ENCODE results near the gene ATF3. TPM values are rescaled to one million over a fixed set of nuclear protein-coding genes. Genes with fewer than 3 reads are reported as not detected.

The ATF3 gene
- total RNA-seq, 2 donors from 2014 or later: 10.7 to 160 TPM

DNA sequence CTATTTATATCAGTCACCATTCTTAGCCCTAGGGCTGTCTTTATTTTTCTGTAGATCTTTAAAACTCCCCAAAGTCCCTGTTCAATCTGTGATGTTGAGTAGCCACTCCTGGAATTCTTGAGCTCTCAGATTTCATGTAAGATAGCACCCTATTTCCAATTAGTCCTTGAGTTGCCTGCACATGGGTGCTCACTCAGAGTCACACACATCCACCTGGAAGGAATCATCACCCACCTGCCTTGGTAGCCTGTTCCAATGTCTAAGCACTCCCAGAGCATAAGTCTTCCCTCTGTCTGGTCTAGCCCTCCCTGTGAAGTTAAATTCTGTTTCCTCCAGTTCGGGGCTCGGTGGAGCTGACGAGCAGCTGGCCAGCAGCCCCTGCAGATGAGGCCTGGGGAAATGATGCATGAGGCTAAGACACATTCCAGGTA lies 14.7 kb upstream of the ATF3 start:
- TF ChIP-seq CTCF (IDR thresholded peaks at IDR 0.05): no peak
- Histone ChIP-seq H3K9me3 (no peaks in the 10 kb centered on the region), H3K4me1 (ENCODE audit: control insufficient read depth in 1 of 2, low read depth in 2 of 2) (peaks cover 3 to 13% of the 10 kb centered on the region in 2 donors), H3K27ac (no peak overlapping the region), H3K4me3 (no peak overlapping the region), H3K36me3 (no peaks in the 10 kb centered on the region), H3K27me3 (replicated peaks; ENCODE audit: insufficient read depth) (no peaks in the 10 kb centered on the region)
- ATAC-seq (ENCODE audit: insufficient number of reproducible peaks, low FRiP score, low read depth) (no peak), DNase-seq (ENCODE audit: low spot score) (no peak)

- Histone ChIP-seq H3K27ac (no peak overlapping the region), H3K36me3 (no peaks in the 10 kb centered on the region), H3K4me3 (no peak overlapping the region), H3K27me3 (replicated peaks; ENCODE audit: insufficient read depth) (no peaks in the 10 kb centered on the region), H3K4me1 (ENCODE audit: control insufficient read depth in 1 of 2, low read depth in 2 of 2) (peaks cover 3 to 13% of the 10 kb centered on the region in 2 donors), H3K9me3 (no peaks in the 10 kb centered on the region)
- TF ChIP-seq CTCF (IDR thresholded peaks at IDR 0.05): no peak
- ATAC-seq (ENCODE audit: insufficient number of reproducible peaks, low FRiP score, low read depth) (no peak), DNase-seq (ENCODE audit: low spot score) (no peak)
Measured at GRCh38 chr1:212594640-212595039, 13.9 kb upstream of the ATF3 start.

DNA sequence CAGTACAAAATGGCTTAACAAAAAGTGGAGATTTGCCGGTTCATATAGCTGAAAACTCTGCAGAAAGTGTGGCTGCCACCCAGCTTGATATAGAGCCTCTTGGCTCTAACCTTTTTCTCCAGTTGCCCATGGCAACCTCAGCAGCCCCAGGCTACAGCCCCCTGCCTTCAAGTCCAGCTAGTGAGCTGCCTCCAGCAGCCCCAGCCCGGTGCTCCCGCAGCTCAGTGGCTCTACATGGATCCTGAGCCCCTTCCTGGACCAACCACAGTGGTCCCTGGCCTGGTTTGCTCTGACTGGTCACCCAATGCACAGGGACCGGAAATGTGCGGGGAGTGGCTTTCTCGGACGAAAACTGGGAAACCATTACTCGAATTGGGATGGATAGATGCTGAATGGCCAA lies 13.3 kb upstream of the ATF3 start:
- no peak for TF ChIP-seq CTCF (IDR thresholded peaks at IDR 0.05)
- Histone ChIP-seq H3K4me1 (ENCODE audit: control insufficient read depth in 1 of 2, low read depth in 2 of 2) (peaks cover 3 to 13% of the 10 kb centered on the region in 2 donors), H3K27me3 (replicated peaks; ENCODE audit: insufficient read depth) (no peaks in the 10 kb centered on the region), H3K9me3 (no peaks in the 10 kb centered on the region), H3K36me3 (no peaks in the 10 kb centered on the region), H3K27ac (peak overlapping the region in 1 of 2 donors; percentile 46), H3K4me3 (no peak overlapping the region)
- DNase-seq (ENCODE audit: low spot score) (no peak), ATAC-seq (ENCODE audit: insufficient number of reproducible peaks, low FRiP score, low read depth) (no peak)

- H3K4me3 ChIP-seq: peak overlapping the region; percentile 41
- TF ChIP-seq CTCF (IDR thresholded peaks at IDR 0.05): peak; percentile 36
- no peaks in the 10 kb centered on the region for H3K27me3 ChIP-seq (replicated peaks; ENCODE audit: insufficient read depth)
Measured at GRCh38 chr1:212595787-212596714, 12.5 kb upstream of the ATF3 start.

DNA sequence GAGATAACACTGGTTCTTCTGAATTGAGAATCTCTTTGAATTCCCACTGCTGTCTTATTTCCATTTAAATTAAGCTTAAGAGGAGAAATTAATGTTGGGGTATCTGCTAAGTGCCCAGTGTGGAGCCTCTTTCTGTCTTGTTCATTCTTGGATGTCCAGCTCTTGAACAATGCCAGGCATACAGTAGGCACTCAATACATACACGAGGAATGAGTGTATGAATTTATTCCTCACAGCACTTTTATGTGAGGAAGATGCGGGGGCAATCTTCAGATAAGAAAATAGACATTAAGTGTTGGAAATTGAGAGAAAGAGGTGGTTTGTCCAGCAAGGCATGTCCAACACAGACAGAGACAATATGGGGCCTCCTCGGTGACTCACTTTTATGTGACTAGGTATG lies 11.8 kb upstream of the ATF3 start:
- Histone ChIP-seq H3K27ac (peak overlapping the region; percentile 34 to 46), H3K27me3 (replicated peaks; ENCODE audit: insufficient read depth) (no peaks in the 10 kb centered on the region), H3K36me3 (no peaks in the 10 kb centered on the region), H3K9me3 (no peaks in the 10 kb centered on the region), H3K4me1 (ENCODE audit: control insufficient read depth in 1 of 2, low read depth in 2 of 2) (peaks cover 3 to 13% of the 10 kb centered on the region in 2 donors), H3K4me3 (peak overlapping the region; percentile 41)
- no peak for DNase-seq (ENCODE audit: low spot score)
- TF ChIP-seq CTCF (IDR thresholded peaks at IDR 0.05): no peak
- no peak for ATAC-seq (ENCODE audit: insufficient number of reproducible peaks, low FRiP score, low read depth)

More at GRCh38 chr1:212595787-212596714, 12.5 kb upstream of the ATF3 start:
- ATAC-seq (ENCODE audit: insufficient number of reproducible peaks, low FRiP score, low read depth): peak; percentile 92
- no peaks in the 10 kb centered on the region for H3K9me3 ChIP-seq
- peak overlapping the region; percentile 34 to 46 for H3K27ac ChIP-seq
- H3K4me1 ChIP-seq (ENCODE audit: control insufficient read depth in 1 of 2, low read depth in 2 of 2): peaks cover 3 to 13% of the 10 kb centered on the region in 2 donors
- H3K36me3 ChIP-seq: no peaks in the 10 kb centered on the region
- no peak for DNase-seq (ENCODE audit: low spot score)

Data from thoracic aorta (tissue), 2 donors.